Caco-2 (cell line): ENCODE results near the gene XRCC3. TPM values are rescaled to one million over a fixed set of nuclear protein-coding genes. Genes with fewer than 3 reads are reported as not detected.

Experiments used
- BruUV-seq: library from RNA; stranded (reverse); fragments of 400-500 nt; replicated peaks from 2 replicates; lab custom pipeline; 2021; lab: Mats Ljungman, UMichigan
- CTCF ChIA-PET: fragments of 300-600 bp; sonication (Branson Sonifier 250); formaldehyde crosslinking; loops from one replicate; lab custom pipeline; 2022; ENCODE audit warnings: antibody characterized with exemption; lab: Charles Lee
- POLR2A ChIA-PET: fragments of 300-600 bp; sonication (Branson Sonifier 250); formaldehyde crosslinking; loops from one replicate; lab custom pipeline; 2022; ENCODE audit warnings: antibody characterized with exemption; lab: Charles Lee
- DNase-seq, 2 experiments: peaks; one replicate each; pipeline versions ENCODE4 v3.0.0 to v3.0.0-alpha.2; 2020 to 2022
- H3K27me3 ChIP-seq: replicated peaks from 2 replicates; pipeline ENCODE4 v1.6.0; 2011; ENCODE audit warnings: low read length; ENCODE audit not compliant: control insufficient read depth, insufficient read depth
- H3K36me3 ChIP-seq: 2 replicates; pipeline ENCODE4 v1.5.1; 2011; ENCODE audit warnings: low read length; ENCODE audit not compliant: control insufficient read depth, insufficient read depth
- H3K4me1 ChIP-seq: fragments of 250-450 bp; sonication (Bioruptor Pico); 2 replicates; pipeline ENCODE4 v1.5.1; 2020; ENCODE audit warnings: mild to moderate bottlenecking
- H3K4me3 ChIP-seq: 2 replicates; pipeline ENCODE4 v1.5.1; 2011; ENCODE audit warnings: low read depth, mild to moderate bottlenecking, control low read depth, low read length
- H3K9me3 ChIP-seq: fragments of 250-450 bp; sonication (Bioruptor Pico); 2 replicates; pipeline ENCODE4 v1.5.1; 2020; ENCODE audit warnings: mild to moderate bottlenecking, moderate library complexity
- H3K27ac Mint-ChIP-seq: one replicate; pipeline ENCODE4 v1.8.0; 2022; ENCODE audit warnings: mixed read lengths; ENCODE audit not compliant: unreplicated experiment
- H3K27me3 Mint-ChIP-seq: one replicate; pipeline ENCODE4 v1.8.0; 2022; ENCODE audit warnings: mixed read lengths; ENCODE audit not compliant: insufficient read depth, unreplicated experiment
- H3K36me3 Mint-ChIP-seq: one replicate; pipeline ENCODE4 v1.8.0; 2022; ENCODE audit warnings: mild to moderate bottlenecking, mixed read lengths; ENCODE audit not compliant: insufficient read depth, unreplicated experiment
- H3K4me1 Mint-ChIP-seq: one replicate; pipeline ENCODE4 v1.8.0; 2022; ENCODE audit warnings: low read depth, mixed read lengths; ENCODE audit not compliant: unreplicated experiment
- H3K4me3 Mint-ChIP-seq: one replicate; pipeline ENCODE4 v1.8.0; 2022; ENCODE audit warnings: mild to moderate bottlenecking, moderate library complexity, mixed read lengths; ENCODE audit not compliant: unreplicated experiment
- H3K9me3 Mint-ChIP-seq: one replicate; pipeline ENCODE4 v1.8.0; 2022; ENCODE audit warnings: mixed read lengths; ENCODE audit not compliant: unreplicated experiment
- CTCF ChIP-seq, 2 experiments: fragments of 200-600 bp in 1 of 2; IDR thresholded peaks; 1 replicate in 1 of 2; 2 replicates in 1 of 2; pipeline versions ENCODE4 v1.5.1 to v1.8.0; 2011 to 2022; ENCODE audit warnings: antibody characterized with exemption in 1 of 2, control low read depth in 1 of 2, inconsistent platforms in 1 of 2, low read depth in 1 of 2, low read length in 1 of 2, mild to moderate bottlenecking in 1 of 2, moderate library complexity in 1 of 2; ENCODE audit not compliant: insufficient read depth in 1 of 2, severe bottlenecking in 1 of 2, unreplicated experiment in 1 of 2
- intact Hi-C: fragments of 100-400 bp; cut with micrococcal nuclease; formaldehyde crosslinking; loops from one replicate; pipeline ENCODE4 v1.10.0; 2022; ENCODE audit not compliant: unreplicated experiment
- total RNA-seq: library from RNA; stranded (reverse); gene quantifications from 2 replicates; pipeline ENCODE4 v1.2.3, GENCODE V29; 2022

Gene XRCC3
- total RNA-seq, 1 experiment from 2014 or later = 44.0 TPM

- TF ChIP-seq CTCF (IDR thresholded peaks at IDR 0.05; ENCODE audit: insufficient read depth in 1 of 2, low read depth in 1 of 2, low read length in 1 of 2, severe bottlenecking in 1 of 2, unreplicated experiment in 1 of 2) = no peak
- no peak for DNase-seq
- Histone ChIP-seq H3K9me3 (no peaks in the 10 kb centered on the region), H3K4me1 (no peaks in the 10 kb centered on the region), H3K27me3 (no peaks in the 10 kb centered on the region), H3K36me3 (peaks cover 3% of the 10 kb centered on the region; the same call in 1 of the 2 replicates), H3K4me3 (no peak overlapping the region)
- Mint-ChIP-seq H3K27me3 (no peaks in the 10 kb centered on the region), H3K4me1 (peaks cover 9% of the 10 kb centered on the region), H3K9me3 (no peaks in the 10 kb centered on the region), H3K27ac (no peak overlapping the region), H3K36me3 (peaks cover 7% of the 10 kb centered on the region), H3K4me3 (no peak overlapping the region)
- CTCF ChIA-PET = no interaction called here
- intact Hi-C loops = no loop called here
- no TSS peak for BruUV-seq
- POLR2A ChIA-PET = no interaction called here
Measured at GRCh38 chr14:103721334-103722120, 6.3 kb upstream of the XRCC3 start.

GRCh38 chr14:103719751-103720150 is 4.5 kb upstream of the XRCC3 start:
- Histone ChIP-seq H3K9me3 (no peaks in the 10 kb centered on the region), H3K4me1 (no peaks in the 10 kb centered on the region), H3K36me3 (0 out of 2 replicates have a peak, but pooled peaks cover 1% of the 10 kb centered on the region), H3K4me3 (no peak overlapping the region), H3K27me3 (no peaks in the 10 kb centered on the region)
- no peaks in the 10 kb centered on the region for H3K27me3 Mint-ChIP-seq
- intact Hi-C loops = no loop called here
- TF ChIP-seq CTCF (IDR thresholded peaks at IDR 0.05; ENCODE audit: insufficient read depth in 1 of 2, low read depth in 1 of 2, low read length in 1 of 2, severe bottlenecking in 1 of 2, unreplicated experiment in 1 of 2) = no peak
- H3K4me1 Mint-ChIP-seq = peaks cover 9% of the 10 kb centered on the region
- H3K4me3 Mint-ChIP-seq = no peak overlapping the region
- no peak overlapping the region for H3K27ac Mint-ChIP-seq
- ChIA-PET CTCF (interaction anchor here (0.6 kb wide), 1 partner anchor 26 kb away, joined by 7 read pairs; no protein-coding TSS in a partner anchor), POLR2A (no interaction called here)
- DNase-seq = no peak
- H3K9me3 Mint-ChIP-seq = no peaks in the 10 kb centered on the region
- H3K36me3 Mint-ChIP-seq = peaks cover 17% of the 10 kb centered on the region
- BruUV-seq = no TSS peak

GRCh38 chr14:103718572-103718971 is 3.3 kb upstream of the XRCC3 start:
- H3K9me3 Mint-ChIP-seq = no peaks in the 10 kb centered on the region
- H3K36me3 Mint-ChIP-seq = peaks cover 25% of the 10 kb centered on the region
- peaks cover 9% of the 10 kb centered on the region for H3K4me1 Mint-ChIP-seq
- ChIA-PET POLR2A (no interaction called here), CTCF (no interaction called here)
- Histone ChIP-seq H3K27me3 (no peaks in the 10 kb centered on the region), H3K36me3 (0 out of 2 replicates have a peak, but pooled peaks cover 1% of the 10 kb centered on the region), H3K4me3 (no peak overlapping the region), H3K9me3 (no peaks in the 10 kb centered on the region), H3K4me1 (peaks cover 5% of the 10 kb centered on the region; the same call in 1 of the 2 replicates)
- no peak overlapping the region for H3K27ac Mint-ChIP-seq
- DNase-seq = no peak
- no peaks in the 10 kb centered on the region for H3K27me3 Mint-ChIP-seq
- no peak for TF ChIP-seq CTCF (IDR thresholded peaks at IDR 0.05; ENCODE audit: insufficient read depth in 1 of 2, low read depth in 1 of 2, low read length in 1 of 2, severe bottlenecking in 1 of 2, unreplicated experiment in 1 of 2)
- no peak overlapping the region for H3K4me3 Mint-ChIP-seq
- no TSS peak for BruUV-seq
- intact Hi-C loops = no loop called here
